Kidney epithelial cell (primary cell): ENCODE measurements around the gene RAPGEF6. TPM values are rescaled to one million over a fixed set of nuclear protein-coding genes. Genes with fewer than 3 reads are reported as not detected.

ENCODE experiments used
- DNase-seq: peaks from one replicate; pipeline ENCODE4 v3.0.0-alpha.2; 2010; ENCODE audit warnings: low read depth
- H3K27me3 ChIP-seq: 2 replicates; pipeline ENCODE4 v1.6.0; 2011; ENCODE audit warnings: low read length; ENCODE audit not compliant: control insufficient read depth, insufficient read depth
- H3K36me3 ChIP-seq: 2 replicates; pipeline ENCODE4 v1.5.1; 2011; ENCODE audit warnings: low read length; ENCODE audit not compliant: control insufficient read depth, insufficient read depth
- H3K4me3 ChIP-seq: 2 replicates; pipeline ENCODE4 v1.5.1; 2011; ENCODE audit warnings: low read depth, mild to moderate bottlenecking, control low read depth, low read length
- CTCF ChIP-seq: IDR thresholded peaks from 2 replicates; pipeline ENCODE4 v1.5.1; 2011; ENCODE audit warnings: mild to moderate bottlenecking, moderate library complexity, low read length, control low read depth, inconsistent platforms; ENCODE audit not compliant: insufficient read depth, poor library complexity, severe bottlenecking
- total RNA-seq: library from RNA; depleted of rRNA; stranded (reverse); fragments of >200 nt; gene quantifications from 2 replicates; pipeline ENCODE4 v1.2.3, GENCODE V29; 2015

RAPGEF6 gene
- total RNA-seq, 1 donor from 2014 or later: 10.0 TPM

DNA sequence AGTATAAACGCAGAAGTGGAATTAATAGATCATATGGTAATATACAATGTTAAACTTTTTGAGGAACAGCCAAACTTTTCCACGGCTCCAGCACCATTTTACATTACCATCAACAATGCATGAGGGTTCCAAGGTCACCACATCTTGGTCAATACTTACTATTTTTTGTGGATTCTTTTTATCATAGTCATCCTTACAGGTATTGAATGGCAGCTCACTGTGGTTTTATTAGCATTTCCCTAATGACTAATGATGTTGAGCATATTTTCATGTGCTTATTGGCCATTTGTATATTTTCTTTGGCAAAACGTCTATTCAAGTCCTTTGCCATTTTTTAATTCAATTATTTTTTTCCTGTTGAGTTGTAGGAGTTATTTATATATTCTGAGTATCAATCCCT, 14.1 kb upstream of the RAPGEF6 start:
- H3K27me3 ChIP-seq: no peaks in the 10 kb centered on the region
- H3K36me3 ChIP-seq: peaks cover 1% of the 10 kb centered on the region
- no peak for DNase-seq
- no peak for TF ChIP-seq CTCF
- no peak overlapping the region for H3K4me3 ChIP-seq

DNA sequence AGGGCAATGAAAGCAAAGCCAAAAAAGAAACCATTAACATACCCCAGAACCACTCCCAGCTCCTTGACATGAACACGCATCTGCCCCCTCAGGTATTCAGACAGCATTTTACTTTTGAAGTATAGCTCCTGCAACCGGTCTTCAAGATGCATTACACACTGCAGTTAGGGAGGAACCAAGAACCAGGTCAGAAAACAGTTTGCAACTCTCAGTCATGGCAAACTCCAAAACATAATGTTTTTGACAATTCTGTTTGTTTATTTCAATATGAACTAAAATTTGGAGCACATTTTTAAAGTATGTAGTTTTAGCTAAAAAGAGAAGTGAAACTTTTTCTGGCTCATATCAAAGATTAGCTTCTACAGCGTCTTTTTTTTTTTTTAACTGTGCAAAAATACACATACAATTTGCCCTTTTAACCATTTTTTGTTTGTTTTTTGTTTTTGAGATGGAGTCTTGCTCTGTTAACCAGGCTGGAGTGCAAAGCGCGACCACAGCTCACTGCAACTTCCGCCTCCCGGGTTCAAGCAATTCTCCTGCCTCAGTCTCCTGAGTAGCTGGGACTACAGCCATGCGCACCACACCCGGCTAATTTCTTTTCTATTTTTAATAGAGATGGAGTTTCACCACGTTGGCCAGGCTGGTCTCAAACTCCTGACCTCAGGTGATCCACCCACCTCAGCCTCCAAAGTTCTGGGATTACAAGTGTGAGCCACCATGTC, 12.2 kb upstream of the RAPGEF6 start:
- no peaks in the 10 kb centered on the region for H3K27me3 ChIP-seq
- peaks cover 1% of the 10 kb centered on the region for H3K36me3 ChIP-seq
- TF ChIP-seq CTCF: no peak
- no peak overlapping the region for H3K4me3 ChIP-seq
- no peak for DNase-seq

DNA sequence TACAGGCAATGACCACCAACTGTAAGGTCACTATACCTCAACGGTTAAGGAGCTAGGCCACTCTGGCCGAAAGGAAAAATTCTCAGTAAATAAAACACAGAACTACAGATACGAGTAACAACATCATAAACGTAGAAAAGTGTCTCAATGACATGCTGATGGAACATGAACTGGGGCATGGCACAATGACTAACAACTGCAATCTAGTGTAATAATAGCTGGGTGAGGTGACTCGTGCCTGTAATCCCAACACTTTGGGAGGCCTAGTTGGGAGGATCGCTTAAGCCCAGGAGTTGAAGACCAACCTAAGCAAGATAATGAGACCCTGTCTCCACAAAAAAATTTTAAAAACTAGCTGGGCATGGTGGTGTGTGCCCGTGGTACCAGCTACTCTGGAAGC, 9.8 kb upstream of the RAPGEF6 start:
- no peak overlapping the region for H3K4me3 ChIP-seq
- no peak for DNase-seq
- peaks cover 1% of the 10 kb centered on the region for H3K36me3 ChIP-seq
- TF ChIP-seq CTCF: no peak
- no peaks in the 10 kb centered on the region for H3K27me3 ChIP-seq

DNA sequence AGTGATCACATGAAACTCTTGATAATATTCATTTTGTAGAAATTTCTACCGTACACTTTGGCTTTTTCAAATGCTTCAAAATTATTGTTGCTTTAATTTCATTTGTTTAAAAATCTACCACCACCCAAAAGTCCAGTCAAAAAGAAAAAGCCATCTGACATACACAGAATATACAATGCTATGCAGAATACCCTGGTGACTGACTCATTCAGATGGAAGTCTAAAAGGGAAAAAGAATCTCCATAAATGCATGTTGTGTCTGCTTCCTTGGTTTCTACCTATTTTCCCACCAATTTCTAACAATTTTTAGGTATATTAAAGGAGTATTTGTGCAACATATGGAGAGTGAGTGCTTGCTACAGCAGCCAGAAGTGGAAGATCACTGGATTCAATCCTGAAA, 9.3 kb upstream of the RAPGEF6 start:
- no peak for TF ChIP-seq CTCF
- DNase-seq: no peak
- Histone ChIP-seq H3K4me3 (no peak overlapping the region), H3K27me3 (no peaks in the 10 kb centered on the region), H3K36me3 (peaks cover 1% of the 10 kb centered on the region)

DNA sequence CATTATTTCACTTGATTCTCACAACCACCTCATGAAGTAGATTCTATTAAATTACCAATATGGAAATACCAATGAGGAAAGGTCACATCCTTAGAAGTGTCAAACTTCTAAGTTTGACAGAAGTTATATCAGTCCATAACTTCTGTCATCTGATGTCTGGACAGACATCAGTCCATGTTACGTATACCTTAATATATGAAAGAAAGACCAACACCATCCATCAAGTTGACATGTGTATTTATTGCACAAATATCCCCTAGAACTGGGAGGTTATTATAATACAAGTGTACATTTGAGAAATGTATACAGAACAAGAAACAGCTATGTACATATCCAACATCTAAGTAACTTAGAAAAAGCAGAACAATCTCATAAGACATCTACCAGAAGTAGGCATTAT, 6.5 kb upstream of the RAPGEF6 start:
- DNase-seq: no peak
- no peak for TF ChIP-seq CTCF
- no peak overlapping the region for H3K4me3 ChIP-seq

More for the DNA sequence above, 6.5 kb upstream of the RAPGEF6 start:
- no peaks in the 10 kb centered on the region for H3K36me3 ChIP-seq
- no peaks in the 10 kb centered on the region for H3K27me3 ChIP-seq
